Naive thymus-derived CD8-positive, alpha-beta T cell (primary cell): Measurements from ENCODE around the gene SHH. TPM values are rescaled to one million over a fixed set of nuclear protein-coding genes. Genes with fewer than 3 reads are reported as not detected.

ENCODE experiments used
- ATAC-seq, 2 donors: fragments of 150-1000 bp; cut with Tn5 transposase in 1 of 2; sonication (Bioruptor Pico), chemical (Tn5 transposase) in 1 of 2; 1 replicate in 1 of 2; 2 replicates in 1 of 2; pipeline ENCODE4 v1.10.0; 2021; ENCODE audit warnings: mild to moderate bottlenecking in 2 of 2, moderate library complexity in 2 of 2
- POLR2A ChIA-PET: fragments of 350-600 bp; sonication (Branson Sonifier 250); formaldehyde crosslinking; loops from one replicate; lab custom pipeline; 2021; ENCODE audit warnings: antibody characterized with exemption; lab: Charles Lee
- DNase-seq, 10 donors: peaks; one replicate each; pipeline versions ENCODE4 v3.0.0 to v3.0.0-alpha.2; 2020 to 2022
- H3K27ac Mint-ChIP-seq, 10 donors: one replicate each; pipeline ENCODE4 v1.8.0; 2020 to 2022; ENCODE audit warnings: mild to moderate bottlenecking in 10 of 10, mixed read lengths in 10 of 10, moderate library complexity in 4 of 10, inconsistent platforms in 1 of 10
- H3K27me3 Mint-ChIP-seq, 5 donors: one replicate each; pipeline ENCODE4 v1.8.0; 2021 to 2022; ENCODE audit warnings: mixed read lengths in 5 of 5
- H3K36me3 Mint-ChIP-seq, 3 donors: one replicate each; pipeline ENCODE4 v1.8.0; 2020 to 2022; ENCODE audit warnings: mixed read lengths in 3 of 3, mild to moderate bottlenecking in 2 of 3, inconsistent platforms in 1 of 3
- H3K4me1 Mint-ChIP-seq, 4 donors: one replicate each; pipeline ENCODE4 v1.8.0; 2021 to 2022; ENCODE audit warnings: mixed read lengths in 4 of 4
- H3K4me3 Mint-ChIP-seq, 10 donors: one replicate each; pipeline ENCODE4 v1.8.0; 2020 to 2022; ENCODE audit warnings: mild to moderate bottlenecking in 10 of 10, mixed read lengths in 10 of 10, moderate library complexity in 6 of 10, inconsistent platforms in 1 of 10
- H3K9me3 Mint-ChIP-seq, 9 donors: one replicate each; pipeline ENCODE4 v1.8.0; 2020 to 2022; ENCODE audit warnings: mixed read lengths in 9 of 9, mild to moderate bottlenecking in 3 of 9, inconsistent platforms in 1 of 9, moderate library complexity in 1 of 9
- polyA plus RNA-seq, 3 donors: library from polyadenylated mRNA; unstranded; fragments of 300-500 nt; fragmentation: Illumina TruSeq; gene quantifications; one replicate each; pipeline ENCODE4 v1.2.3, GENCODE V29; 2021
- total RNA-seq, 8 experiments: library from RNA in 2 of 8; stranded (reverse) in 2 of 8; gene quantifications; one replicate each; pipeline ENCODE4 v1.2.3 and lab custom pipeline; 2021 to 2026

Gene SHH
- total and polyA plus RNA-seq, 5 experiments from 2014 or later, result 0.11 TPM; not detected in 4

- Mint-ChIP-seq H3K9me3 (no peaks in the 10 kb centered on the region), H3K27me3 (peaks cover 6 to 23% (median 10%) of the 10 kb centered on the region in 5 donors), H3K27ac (no peak overlapping the region), H3K36me3 (peaks cover 0 to 12% (median 0%) of the 10 kb centered on the region in 3 donors), H3K4me1 (peaks cover 4 to 16% (median 9%) of the 10 kb centered on the region in 4 donors), H3K4me3 (no peak overlapping the region)
- POLR2A ChIA-PET, result no interaction called here
- ATAC-seq (no peak), DNase-seq (no peak)
Observed at GRCh38 chr7:155790666-155791065, 21.6 kb downstream of the SHH start.

GRCh38 chr7:155789001-155789725 lies 23.1 kb downstream of the SHH start:
- POLR2A ChIA-PET, result no interaction called here
- H3K4me3 Mint-ChIP-seq, result peak overlapping the region in 1 of 10 donors; percentile 42
- no peak for ATAC-seq
- DNase-seq, result peak in 1 of 10 donors; percentile 56
- H3K4me1 Mint-ChIP-seq, result peaks cover 4 to 16% (median 9%) of the 10 kb centered on the region in 4 donors
- no peak overlapping the region for H3K27ac Mint-ChIP-seq
- peaks cover 0 to 24% (median 0%) of the 10 kb centered on the region in 3 donors for H3K36me3 Mint-ChIP-seq
- no peaks in the 10 kb centered on the region for H3K9me3 Mint-ChIP-seq
- peaks cover 6 to 14% (median 9%) of the 10 kb centered on the region in 5 donors for H3K27me3 Mint-ChIP-seq

- POLR2A ChIA-PET, result no interaction called here
- Mint-ChIP-seq H3K27ac (no peak overlapping the region), H3K36me3 (peaks cover 0 to 27% (median 0%) of the 10 kb centered on the region in 3 donors), H3K27me3 (peaks cover 6 to 14% (median 9%) of the 10 kb centered on the region in 5 donors), H3K4me1 (peaks cover 4 to 16% (median 9%) of the 10 kb centered on the region in 4 donors), H3K9me3 (no peaks in the 10 kb centered on the region), H3K4me3 (no peak overlapping the region)
- ATAC-seq, result no peak
- peak in 1 of 10 donors; percentile 15 for DNase-seq
Observed at GRCh38 chr7:155788616-155789000, 23.7 kb downstream of the SHH start.

GRCh38 chr7:155787171-155787851 lies 25.0 kb downstream of the SHH start:
- no peak overlapping the region for H3K27ac Mint-ChIP-seq
- H3K4me3 Mint-ChIP-seq, result peak overlapping the region in 5 of 10 donors; percentile 42 to 77 (median 64)
- H3K27me3 Mint-ChIP-seq, result peaks cover 6 to 14% (median 9%) of the 10 kb centered on the region in 5 donors
- H3K36me3 Mint-ChIP-seq, result peaks cover 0 to 38% (median 3%) of the 10 kb centered on the region in 3 donors
- peak in 1 of 2 donors; percentile 38 for ATAC-seq
- POLR2A ChIA-PET, result no interaction called here
- no peaks in the 10 kb centered on the region for H3K9me3 Mint-ChIP-seq
- peak in 1 of 10 donors; percentile 28 for DNase-seq
- H3K4me1 Mint-ChIP-seq, result peaks cover 4 to 16% (median 9%) of the 10 kb centered on the region in 4 donors

GRCh38 chr7:155786491-155786890 lies 25.8 kb downstream of the SHH start:
- H3K27ac Mint-ChIP-seq, result peak overlapping the region in 1 of 10 donors; percentile 56
- POLR2A ChIA-PET, result no interaction called here

GRCh38 chr7:155785536-155785935 lies 26.7 kb downstream of the SHH start:
- H3K27me3 Mint-ChIP-seq, result peaks cover 6 to 14% (median 9%) of the 10 kb centered on the region in 5 donors
- H3K36me3 Mint-ChIP-seq, result peaks cover 0 to 56% (median 7%) of the 10 kb centered on the region in 3 donors
- no peak overlapping the region for H3K4me3 Mint-ChIP-seq
- no peaks in the 10 kb centered on the region for H3K9me3 Mint-ChIP-seq
- peaks cover 4 to 16% (median 9%) of the 10 kb centered on the region in 4 donors for H3K4me1 Mint-ChIP-seq
- DNase-seq (no peak), ATAC-seq (no peak)
- POLR2A ChIA-PET, result no interaction called here
- no peak overlapping the region for H3K27ac Mint-ChIP-seq

More at GRCh38 chr7:155786491-155786890, 25.8 kb downstream of the SHH start:
- Mint-ChIP-seq H3K36me3 (peaks cover 0 to 46% (median 5%) of the 10 kb centered on the region in 3 donors), H3K9me3 (no peaks in the 10 kb centered on the region), H3K4me1 (peaks cover 4 to 16% (median 9%) of the 10 kb centered on the region in 4 donors), H3K4me3 (peak overlapping the region in 2 of 10 donors; percentile 11 to 15), H3K27me3 (peaks cover 6 to 14% (median 9%) of the 10 kb centered on the region in 5 donors)
- ATAC-seq (no peak), DNase-seq (peak in 1 of 10 donors; percentile 46)

- H3K4me1 Mint-ChIP-seq, result peaks cover 5 to 8% (median 6%) of the 10 kb centered on the region in 4 donors
- no peak for DNase-seq
- peaks cover 0 to 82% (median 9%) of the 10 kb centered on the region in 3 donors for H3K36me3 Mint-ChIP-seq
- POLR2A ChIA-PET, result no interaction called here
- peak overlapping the region in 1 of 10 donors; percentile 45 for H3K27ac Mint-ChIP-seq
- H3K9me3 Mint-ChIP-seq, result no peaks in the 10 kb centered on the region
- no peak overlapping the region for H3K4me3 Mint-ChIP-seq
- H3K27me3 Mint-ChIP-seq, result peaks cover 0 to 5% (median 3%) of the 10 kb centered on the region in 5 donors
- no peak for ATAC-seq
Observed at GRCh38 chr7:155782466-155782865, 29.8 kb downstream of the SHH start.

GRCh38 chr7:155781433-155781832 lies 30.8 kb downstream of the SHH start:
- H3K27ac Mint-ChIP-seq, result peak overlapping the region in 1 of 10 donors; percentile 66
- ATAC-seq (no peak), DNase-seq (no peak)
- peaks cover 0 to 91% (median 12%) of the 10 kb centered on the region in 3 donors for H3K36me3 Mint-ChIP-seq
- no peak overlapping the region for H3K4me3 Mint-ChIP-seq
- POLR2A ChIA-PET, result interaction anchor here (0.7 kb wide), 1 partner anchor 137 kb away, joined by 3 read pairs; the partner anchor contains the start of gene RBM33
- H3K4me1 Mint-ChIP-seq, result peaks cover 3 to 6% (median 5%) of the 10 kb centered on the region in 4 donors
- H3K9me3 Mint-ChIP-seq, result no peaks in the 10 kb centered on the region
- peaks cover 0 to 5% (median 3%) of the 10 kb centered on the region in 5 donors for H3K27me3 Mint-ChIP-seq

- Mint-ChIP-seq H3K36me3 (peaks cover 0 to 92% (median 16%) of the 10 kb centered on the region in 3 donors), H3K9me3 (no peaks in the 10 kb centered on the region), H3K27me3 (peaks cover 0 to under 1% (median 0%) of the 10 kb centered on the region in 5 donors), H3K27ac (no peak overlapping the region), H3K4me1 (peaks cover 0 to 6% (median 3%) of the 10 kb centered on the region in 4 donors), H3K4me3 (no peak overlapping the region)
- ATAC-seq (no peak), DNase-seq (no peak)
- POLR2A ChIA-PET, result interaction anchor here (0.7 kb wide), 1 partner anchor 136 kb away, joined by 3 read pairs; the partner anchor contains the start of gene RBM33
Observed at GRCh38 chr7:155780884-155781283, 31.4 kb downstream of the SHH start.

GRCh38 chr7:155778349-155778748 lies 33.9 kb downstream of the SHH start:
- POLR2A ChIA-PET, result interaction anchor here (0.6 kb wide), 1 partner anchor 40 kb away, joined by 4 read pairs; no protein-coding TSS in a partner anchor
- Mint-ChIP-seq H3K27me3 (no peaks in the 10 kb centered on the region), H3K9me3 (no peaks in the 10 kb centered on the region), H3K36me3 (peaks cover 0 to 98% (median 33%) of the 10 kb centered on the region in 3 donors), H3K27ac (peak overlapping the region in 3 of 10 donors; percentile 14 to 31 (median 28)), H3K4me3 (peak overlapping the region in 1 of 10 donors; percentile 38), H3K4me1 (peaks cover 0 to 6% (median 3%) of the 10 kb centered on the region in 4 donors)
- ATAC-seq (no peak), DNase-seq (no peak)

- POLR2A ChIA-PET, result no interaction called here
- H3K27ac Mint-ChIP-seq, result no peak overlapping the region
- no peak for DNase-seq
- no peak overlapping the region for H3K4me3 Mint-ChIP-seq
- H3K27me3 Mint-ChIP-seq, result no peaks in the 10 kb centered on the region
- H3K4me1 Mint-ChIP-seq, result peaks cover 0 to 6% (median 3%) of the 10 kb centered on the region in 4 donors
- H3K9me3 Mint-ChIP-seq, result no peaks in the 10 kb centered on the region
- H3K36me3 Mint-ChIP-seq, result peaks cover 0 to 98% (median 28%) of the 10 kb centered on the region in 3 donors
- no peak for ATAC-seq
Observed at GRCh38 chr7:155776606-155777005, 35.7 kb downstream of the SHH start.

GRCh38 chr7:155775691-155776090 lies 36.6 kb downstream of the SHH start:
- Mint-ChIP-seq H3K36me3 (peaks cover 0 to 96% (median 28%) of the 10 kb centered on the region in 3 donors), H3K9me3 (no peaks in the 10 kb centered on the region), H3K4me3 (no peak overlapping the region), H3K4me1 (peaks cover 0 to 9% (median 3%) of the 10 kb centered on the region in 4 donors), H3K27ac (no peak overlapping the region), H3K27me3 (no peaks in the 10 kb centered on the region)
- POLR2A ChIA-PET, result no interaction called here
- DNase-seq (no peak), ATAC-seq (no peak)
